Measurements from ENCODE around the gene HEXA. TPM values are rescaled to one million over a fixed set of nuclear protein-coding genes. Genes with fewer than 3 reads are reported as not detected.
A peak's percentile ranks its signal among the peaks of the same experiment; 100 is the strongest.
"Not testable (repeated sequence)": the region's sequence is repeated elsewhere in the genome, so short reads cannot be mapped to it uniquely, and the experiment has no call there.

HEXA gene
- 32.3 and 48.7 TPM in 2 replicates for total RNA-seq

GRCh38 chr15:72375846-72376581 lies at the start of gene HEXA:
HEXA (minus strand) TSS chr15:72376014; CDS start chr15:72375972, 42 bp downstream.
- no peak for FAIRE-seq
- Histone ChIP-seq H3K36me3 (ENCODE audit: control insufficient read depth, insufficient read depth, low read length) (no peaks in the 10 kb centered on the region), H3K4me3 (ENCODE audit: low read depth, low read length) (peak within 1 kb of the TSS; percentile 54), H3K27me3 (ENCODE audit: control insufficient read depth, insufficient read depth, low read length) (no peaks in the 10 kb centered on the region)
- DNase-seq (ENCODE audit: low read depth) = peak; percentile 52
- no peak for TF ChIP-seq CTCF (IDR thresholded peaks at IDR 0.05; ENCODE audit: insufficient read depth, low read length, severe bottlenecking)

- H3K27me3 ChIP-seq (ENCODE audit: control insufficient read depth, insufficient read depth, low read length) = no peaks in the 10 kb centered on the region
Measured at GRCh38 chr15:72423256-72423655, 47.4 kb upstream of the HEXA start.

GRCh38 chr15:72421484-72421883 lies 45.7 kb upstream of the HEXA start:
- peak; percentile 10 for DNase-seq (ENCODE audit: low read depth)
- no peak for FAIRE-seq

More at GRCh38 chr15:72423256-72423655, 47.4 kb upstream of the HEXA start:
- no peak for FAIRE-seq
- no peak for DNase-seq (ENCODE audit: low read depth)
- H3K4me3 ChIP-seq (ENCODE audit: low read depth, low read length) = no peak overlapping the region
- no peak for TF ChIP-seq CTCF (IDR thresholded peaks at IDR 0.05; ENCODE audit: insufficient read depth, low read length, severe bottlenecking)
- no peaks in the 10 kb centered on the region for H3K36me3 ChIP-seq (ENCODE audit: control insufficient read depth, insufficient read depth, low read length)

GRCh38 chr15:72420576-72420975 lies 44.8 kb upstream of the HEXA start:
- no peak for TF ChIP-seq CTCF (IDR thresholded peaks at IDR 0.05; ENCODE audit: insufficient read depth, low read length, severe bottlenecking)
- no peak for DNase-seq (ENCODE audit: low read depth)
- FAIRE-seq = no peak

More at GRCh38 chr15:72421484-72421883, 45.7 kb upstream of the HEXA start:
- H3K36me3 ChIP-seq (ENCODE audit: control insufficient read depth, insufficient read depth, low read length) = no peaks in the 10 kb centered on the region
- H3K4me3 ChIP-seq (ENCODE audit: low read depth, low read length) = no peak overlapping the region
- H3K27me3 ChIP-seq (ENCODE audit: control insufficient read depth, insufficient read depth, low read length) = no peaks in the 10 kb centered on the region
- no peak for TF ChIP-seq CTCF (IDR thresholded peaks at IDR 0.05; ENCODE audit: insufficient read depth, low read length, severe bottlenecking)

GRCh38 chr15:72419768-72420167 lies 44.0 kb upstream of the HEXA start:
- not testable (repeated sequence) for H3K27me3 ChIP-seq (ENCODE audit: control insufficient read depth, insufficient read depth, low read length); FAIRE-seq

More at GRCh38 chr15:72420576-72420975, 44.8 kb upstream of the HEXA start:
- H3K27me3 ChIP-seq (ENCODE audit: control insufficient read depth, insufficient read depth, low read length) = no peaks in the 10 kb centered on the region
- H3K4me3 ChIP-seq (ENCODE audit: low read depth, low read length) = no peak overlapping the region
- no peaks in the 10 kb centered on the region for H3K36me3 ChIP-seq (ENCODE audit: control insufficient read depth, insufficient read depth, low read length)

GRCh38 chr15:72415304-72415703 lies 39.5 kb upstream of the HEXA start:
- Histone ChIP-seq H3K27me3 (ENCODE audit: control insufficient read depth, insufficient read depth, low read length) (no peaks in the 10 kb centered on the region), H3K4me3 (ENCODE audit: low read depth, low read length) (no peak overlapping the region), H3K36me3 (ENCODE audit: control insufficient read depth, insufficient read depth, low read length) (no peaks in the 10 kb centered on the region)
- no peak for TF ChIP-seq CTCF (IDR thresholded peaks at IDR 0.05; ENCODE audit: insufficient read depth, low read length, severe bottlenecking)
- FAIRE-seq (no peak), DNase-seq (ENCODE audit: low read depth) (no peak)

More at GRCh38 chr15:72419768-72420167, 44.0 kb upstream of the HEXA start:
- not testable (repeated sequence) for H3K4me3 ChIP-seq (ENCODE audit: low read depth, low read length); H3K36me3 ChIP-seq (ENCODE audit: control insufficient read depth, insufficient read depth, low read length); DNase-seq (ENCODE audit: low read depth)

GRCh38 chr15:72413337-72413736 lies 37.5 kb upstream of the HEXA start:
- H3K36me3 ChIP-seq (ENCODE audit: control insufficient read depth, insufficient read depth, low read length); H3K27me3 ChIP-seq (ENCODE audit: control insufficient read depth, insufficient read depth, low read length); FAIRE-seq; DNase-seq (ENCODE audit: low read depth); H3K4me3 ChIP-seq (ENCODE audit: low read depth, low read length): not testable (repeated sequence)
